Nephron progenitor cell (in vitro differentiated cells): ENCODE data around the gene PSMA5.

Experiments used
- DNase-seq: peaks from one replicate; pipeline ENCODE4 v3.0.0; 2021
- H3K27ac Mint-ChIP-seq: 2 replicates; pipeline ENCODE4 v1.8.0; 2021; ENCODE audit warnings: mild to moderate bottlenecking, moderate library complexity, mixed read lengths
- H3K27me3 Mint-ChIP-seq: 2 replicates; pipeline ENCODE4 v1.8.0; 2021; ENCODE audit warnings: mild to moderate bottlenecking, low read depth, mixed read lengths; ENCODE audit not compliant: poor library complexity
- H3K36me3 Mint-ChIP-seq: 2 replicates; pipeline ENCODE4 v1.8.0; 2021; ENCODE audit warnings: low read depth, mixed read lengths
- H3K4me1 Mint-ChIP-seq: 2 replicates; pipeline ENCODE4 v1.8.0; 2021; ENCODE audit warnings: mixed read lengths
- H3K4me3 Mint-ChIP-seq: 2 replicates; pipeline ENCODE4 v1.8.0; 2021; ENCODE audit warnings: mild to moderate bottlenecking, moderate library complexity, mixed read lengths
- H3K9me3 Mint-ChIP-seq: 2 replicates; pipeline ENCODE4 v1.8.0; 2021; ENCODE audit warnings: mild to moderate bottlenecking, moderate library complexity, mixed read lengths
- TF ChIP-seq, protein P1 (sequence below): fragments of 200-600 bp; sonication (generic); IDR thresholded peaks from 2 replicates; pipeline ENCODE4 v1.5.0; 2021; ENCODE audit warnings: antibody characterized with exemption

The PSMA5 gene

DNA sequence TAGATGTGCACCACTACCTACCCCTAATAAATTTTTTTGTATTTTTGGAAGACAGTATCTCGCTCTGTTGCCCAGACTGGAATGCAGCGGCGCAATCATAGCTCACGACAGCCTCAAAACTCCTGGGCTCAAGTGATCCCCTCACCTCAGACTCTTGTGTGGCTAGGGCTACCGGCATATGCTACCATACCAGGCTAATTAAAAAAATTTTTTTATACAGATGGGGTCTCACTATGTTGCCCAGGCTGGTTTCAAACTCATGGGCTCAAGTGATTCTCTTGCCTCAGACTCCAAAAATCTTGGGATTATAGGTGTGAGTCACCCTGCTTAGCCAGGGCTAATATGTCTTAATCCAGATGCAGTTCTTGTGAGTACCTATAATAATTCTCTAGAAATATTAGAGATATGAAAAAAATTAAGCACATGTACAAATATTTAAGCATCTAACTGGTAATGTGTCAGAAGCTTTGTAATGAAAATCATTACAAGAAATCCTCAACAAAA lies 38.0 kb downstream of the PSMA5 start:
- no peak overlapping the region for H3K4me3 Mint-ChIP-seq
- TF ChIP-seq, protein P1, sequence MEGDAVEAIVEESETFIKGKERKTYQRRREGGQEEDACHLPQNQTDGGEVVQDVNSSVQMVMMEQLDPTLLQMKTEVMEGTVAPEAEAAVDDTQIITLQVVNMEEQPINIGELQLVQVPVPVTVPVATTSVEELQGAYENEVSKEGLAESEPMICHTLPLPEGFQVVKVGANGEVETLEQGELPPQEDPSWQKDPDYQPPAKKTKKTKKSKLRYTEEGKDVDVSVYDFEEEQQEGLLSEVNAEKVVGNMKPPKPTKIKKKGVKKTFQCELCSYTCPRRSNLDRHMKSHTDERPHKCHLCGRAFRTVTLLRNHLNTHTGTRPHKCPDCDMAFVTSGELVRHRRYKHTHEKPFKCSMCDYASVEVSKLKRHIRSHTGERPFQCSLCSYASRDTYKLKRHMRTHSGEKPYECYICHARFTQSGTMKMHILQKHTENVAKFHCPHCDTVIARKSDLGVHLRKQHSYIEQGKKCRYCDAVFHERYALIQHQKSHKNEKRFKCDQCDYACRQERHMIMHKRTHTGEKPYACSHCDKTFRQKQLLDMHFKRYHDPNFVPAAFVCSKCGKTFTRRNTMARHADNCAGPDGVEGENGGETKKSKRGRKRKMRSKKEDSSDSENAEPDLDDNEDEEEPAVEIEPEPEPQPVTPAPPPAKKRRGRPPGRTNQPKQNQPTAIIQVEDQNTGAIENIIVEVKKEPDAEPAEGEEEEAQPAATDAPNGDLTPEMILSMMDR, result no peak
- no peak overlapping the region for H3K27ac Mint-ChIP-seq

DNA sequence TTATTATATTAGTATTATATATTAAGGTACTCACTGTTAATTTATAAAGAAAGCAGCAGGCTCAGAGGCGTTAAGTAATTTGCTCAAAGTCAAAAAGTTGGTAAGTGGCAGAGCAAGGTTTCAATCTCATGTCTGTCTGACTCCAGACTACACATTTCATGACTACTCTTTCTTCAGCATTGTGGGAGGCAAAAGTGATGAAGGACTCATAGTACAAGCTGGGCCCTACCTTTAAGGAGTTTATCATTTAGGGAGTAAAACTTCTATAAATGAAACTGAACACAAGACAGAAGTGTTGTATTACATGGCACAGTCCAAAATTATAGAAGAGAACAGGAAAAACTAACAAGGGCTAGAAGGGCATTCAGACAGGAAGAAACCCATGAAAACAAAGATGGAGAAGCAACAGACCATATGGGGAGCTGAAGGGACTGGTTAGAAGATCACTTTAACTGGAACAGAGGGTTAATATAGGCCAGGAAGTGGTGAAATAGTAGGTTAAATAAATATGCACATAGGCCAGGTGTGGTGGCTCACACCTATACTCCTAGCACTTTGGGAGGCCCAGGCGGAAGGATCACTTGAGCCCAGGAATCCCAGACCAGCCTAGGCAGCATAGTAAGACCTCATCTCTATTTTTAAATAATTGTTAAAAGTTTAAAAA lies 40.1 kb downstream of the PSMA5 start:
- Mint-ChIP-seq H3K4me1 (peaks cover 16% of the 10 kb centered on the region), H3K9me3 (peaks cover 7% of the 10 kb centered on the region), H3K27me3 (peaks cover 6% of the 10 kb centered on the region), H3K36me3 (peaks cover 6% of the 10 kb centered on the region), H3K4me3 (no peak overlapping the region), H3K27ac (no peak overlapping the region)
- TF ChIP-seq, protein P1, result no peak
- no peak for DNase-seq

More for the DNA sequence above, 38.0 kb downstream of the PSMA5 start:
- H3K4me1 Mint-ChIP-seq, result peaks cover 37% of the 10 kb centered on the region
- DNase-seq, result no peak
- peaks cover 7% of the 10 kb centered on the region for H3K9me3 Mint-ChIP-seq
- H3K36me3 Mint-ChIP-seq, result peaks cover 6% of the 10 kb centered on the region
- peaks cover 6% of the 10 kb centered on the region for H3K27me3 Mint-ChIP-seq

DNA sequence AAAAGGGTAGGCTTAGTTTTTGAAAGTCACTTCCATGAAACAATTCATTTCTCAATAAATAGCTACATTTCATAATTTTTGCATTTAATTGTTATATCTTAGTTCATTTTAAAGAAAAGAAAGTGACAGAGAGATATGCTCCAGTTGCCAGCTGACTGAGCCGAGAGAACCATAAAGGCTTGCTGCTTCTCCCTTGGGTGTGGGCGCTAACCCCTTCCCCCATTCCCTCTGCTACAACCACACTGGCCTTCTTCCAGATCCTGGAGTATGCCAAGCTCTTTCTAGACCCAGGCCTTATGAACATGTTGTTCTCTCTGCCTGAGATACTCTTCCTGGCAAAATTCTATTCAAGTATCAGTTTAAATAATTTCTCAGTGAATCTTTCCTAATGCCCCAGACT lies 40.8 kb downstream of the PSMA5 start:
- Mint-ChIP-seq H3K9me3 (peaks cover 7% of the 10 kb centered on the region), H3K27ac (no peak overlapping the region)

DNA sequence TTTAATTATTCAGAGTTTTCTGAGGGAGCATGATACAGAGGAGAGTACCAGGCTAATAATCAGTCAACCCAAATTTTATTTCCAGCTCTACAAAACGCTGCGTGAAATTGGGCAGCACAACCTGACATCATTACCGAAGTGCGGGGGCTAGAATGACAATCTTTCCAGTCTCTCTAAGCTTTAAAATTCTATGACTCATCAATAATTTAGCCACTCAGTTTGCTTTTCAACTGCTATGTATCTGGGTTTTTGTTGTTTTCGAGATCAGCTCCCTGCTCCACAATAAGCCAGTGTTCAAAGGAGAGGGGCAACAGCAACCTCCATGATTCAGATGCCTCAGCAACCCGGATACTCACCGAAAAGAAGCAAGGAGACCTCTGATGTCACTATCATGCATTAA lies 42.4 kb downstream of the PSMA5 start:
- peaks cover 7% of the 10 kb centered on the region for H3K9me3 Mint-ChIP-seq
- TF ChIP-seq, protein P1, result no peak
- H3K27me3 Mint-ChIP-seq, result no peaks in the 10 kb centered on the region
- no peak for DNase-seq
- H3K4me1 Mint-ChIP-seq, result no peaks in the 10 kb centered on the region
- peaks cover 6% of the 10 kb centered on the region for H3K36me3 Mint-ChIP-seq
- no peak overlapping the region for H3K4me3 Mint-ChIP-seq
- H3K27ac Mint-ChIP-seq, result no peak overlapping the region

More for the DNA sequence above, 40.8 kb downstream of the PSMA5 start:
- H3K4me3 Mint-ChIP-seq, result no peak overlapping the region
- peaks cover 8% of the 10 kb centered on the region for H3K4me1 Mint-ChIP-seq
- H3K27me3 Mint-ChIP-seq, result peaks cover 3% of the 10 kb centered on the region
- H3K36me3 Mint-ChIP-seq, result peaks cover 6% of the 10 kb centered on the region
- TF ChIP-seq, protein P1, result no peak
- no peak for DNase-seq

DNA sequence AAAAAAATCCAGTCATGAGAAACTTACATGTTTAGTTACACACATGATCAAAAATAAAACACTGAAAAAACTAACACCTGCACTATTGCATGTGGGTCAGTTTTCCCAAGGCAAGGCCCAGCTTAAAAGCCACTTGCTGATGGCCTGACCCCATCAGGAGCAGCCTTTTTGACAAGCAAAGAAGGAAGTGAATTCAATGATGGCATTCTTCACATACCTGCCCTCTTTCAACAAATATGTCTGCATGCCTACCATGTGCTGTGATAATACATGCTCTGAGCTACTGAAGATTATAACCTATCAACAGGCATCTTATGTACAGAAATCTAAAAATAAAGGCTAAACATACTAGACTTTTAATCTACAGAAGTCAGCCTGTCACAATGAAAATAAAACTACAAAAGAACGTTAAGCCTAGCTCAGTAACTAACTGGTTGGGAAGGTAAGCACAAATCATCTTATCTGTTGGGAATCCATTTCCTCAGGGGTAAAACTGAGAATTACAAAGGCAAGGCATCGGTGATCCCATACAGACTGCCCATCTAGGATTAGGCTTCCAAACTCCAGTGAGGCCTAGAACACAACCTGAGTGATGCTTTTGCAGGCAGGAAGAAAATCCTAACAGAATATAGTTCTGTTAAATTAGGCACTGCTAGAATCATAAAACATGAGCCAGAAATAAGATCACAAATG lies 43.0 kb downstream of the PSMA5 start:
- Mint-ChIP-seq H3K4me3 (no peak overlapping the region), H3K27me3 (no peaks in the 10 kb centered on the region), H3K36me3 (peaks cover 6% of the 10 kb centered on the region), H3K27ac (no peak overlapping the region), H3K9me3 (peaks cover 7% of the 10 kb centered on the region), H3K4me1 (no peaks in the 10 kb centered on the region)
- no peak for DNase-seq
- TF ChIP-seq, protein P1, result no peak
